ENCODE measurements around the gene C12orf54.
"Not testable (repeated sequence)": the region's sequence is repeated elsewhere in the genome, so short reads cannot be mapped to it uniquely, and the experiment has no call there.

Gene C12orf54

GRCh38 chr12:48512855-48513254 lies 30.6 kb downstream of the C12orf54 start:
- no peak for DNase-seq

GRCh38 chr12:48514728-48515127 lies 32.4 kb downstream of the C12orf54 start:
- DNase-seq = no peak

- DNase-seq = not testable (repeated sequence)
Observed at GRCh38 chr12:48520381-48520780, 38.1 kb downstream of the C12orf54 start.

DNA sequence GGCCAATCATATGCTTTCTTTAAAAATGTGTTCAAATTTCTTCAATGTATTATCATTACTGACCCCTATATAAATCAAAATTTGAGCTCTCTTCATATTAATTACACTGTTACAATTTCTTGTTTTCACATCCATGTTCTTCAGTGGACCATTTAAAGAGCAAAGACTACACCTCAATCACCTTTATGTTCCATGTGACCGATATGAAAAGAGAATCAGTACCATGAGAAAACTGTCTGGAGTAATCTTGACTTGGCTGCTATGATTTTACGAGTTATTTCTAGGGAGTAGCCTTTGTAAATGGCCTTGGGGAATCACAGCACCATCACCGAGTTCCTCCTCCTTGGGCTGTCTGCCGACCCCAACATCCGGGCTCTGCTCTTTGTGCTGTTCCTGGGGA lies 43.0 kb downstream of the C12orf54 start, which contains the start of gene OR8S1:
TSS of gene OR8S1 (plus strand) at position 301 of the 400 bp plus-strand sequence. CDS start at position 301, 0 bp downstream.
- DNase-seq = no peak

GRCh38 chr12:48527891-48528670 lies 45.8 kb downstream of the C12orf54 start:
- DNase-seq = no peak

GRCh38 chr12:48532601-48533000 lies 50.3 kb downstream of the C12orf54 start:
- no peak for DNase-seq

GRCh38 chr12:48536602-48537001 lies 54.3 kb downstream of the C12orf54 start:
- no peak for DNase-seq

DNA sequence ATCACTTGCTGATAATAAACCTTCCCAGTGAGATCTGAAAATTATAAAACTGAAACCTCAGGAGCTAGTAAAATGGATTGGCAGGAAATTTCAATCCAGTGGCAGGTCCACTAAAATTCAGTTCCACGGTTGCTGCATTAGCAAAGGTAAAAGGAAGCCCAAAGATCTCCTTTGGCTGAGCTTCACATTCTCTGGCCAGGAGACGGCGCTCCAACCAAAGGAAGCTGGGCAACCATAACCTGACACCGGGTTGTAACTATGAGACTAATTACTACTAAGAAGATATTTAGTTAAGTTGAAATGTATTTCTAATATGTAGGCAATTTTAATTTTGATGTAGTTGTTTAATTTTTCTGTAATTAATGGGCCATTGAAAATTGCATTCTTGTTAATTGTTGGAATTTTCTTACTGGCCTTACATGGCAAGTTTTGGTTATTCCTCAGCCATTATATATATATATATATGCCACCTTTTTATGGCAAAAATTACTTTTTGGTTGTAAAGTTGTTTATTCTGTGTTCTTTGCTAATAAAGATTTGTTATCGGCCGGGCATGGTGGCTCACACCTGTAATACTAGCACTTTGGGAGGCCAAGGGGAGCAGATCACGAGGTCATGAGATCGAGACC lies 60.1 kb downstream of the C12orf54 start:
- DNase-seq = peak in 2 of 4 experiments; percentile 16 to 22

GRCh38 chr12:48545833-48546469 lies 63.7 kb downstream of the C12orf54 start:
- no peak for DNase-seq

All from activated naive CD4-positive, alpha-beta T cell (primary cell).